Activated CD4-positive, alpha-beta T cell treated with anti-CD3 and anti-CD28 coated beads for 1 hour (primary cell): Measurements from ENCODE around the gene NR5A2.
"Not testable (repeated sequence)": the region's sequence is repeated elsewhere in the genome, so short reads cannot be mapped to it uniquely, and the experiment has no call there.

Source experiments
- DNase-seq: peaks from one replicate; pipeline ENCODE4 v3.0.0-alpha.2; 2020

NR5A2 gene

DNA sequence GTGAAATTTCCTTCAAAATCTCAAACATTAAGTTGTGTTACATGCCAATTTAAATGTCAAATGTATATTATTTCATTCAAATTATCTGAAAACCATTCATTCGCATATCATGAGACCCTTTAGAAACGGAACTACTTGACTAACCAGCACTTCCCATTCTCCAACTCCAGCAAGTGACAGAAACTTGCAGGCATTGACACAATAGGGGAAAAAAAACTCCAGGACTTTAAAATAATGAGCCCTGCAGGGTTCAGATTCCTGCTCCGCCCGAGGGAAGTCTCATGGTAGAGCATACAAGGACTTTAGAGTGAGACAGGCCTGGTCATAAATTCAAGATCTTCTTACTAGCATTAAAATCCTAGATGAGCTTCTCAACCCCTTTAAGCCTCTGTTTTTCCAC lies 138.9 kb downstream of the NR5A2 start:
- no peak for DNase-seq

DNA sequence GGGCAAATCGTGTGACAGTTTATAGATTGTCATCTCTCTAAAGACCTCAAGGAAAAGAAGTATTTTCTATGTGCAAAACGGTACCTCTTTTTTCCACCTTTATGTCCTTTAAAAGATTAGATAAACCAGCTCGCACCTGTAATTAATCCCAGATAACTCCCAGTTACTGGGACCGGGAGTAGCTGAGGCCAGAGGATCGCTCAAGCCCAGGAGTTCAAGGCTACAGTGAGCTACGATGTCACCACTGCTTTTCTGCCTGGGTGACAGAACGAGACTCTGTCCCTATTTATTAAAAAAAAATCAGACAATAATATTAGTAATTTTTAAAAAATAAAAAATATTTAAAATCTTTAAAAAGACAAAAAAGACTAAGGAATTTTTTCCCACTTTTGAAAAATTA lies 141.4 kb downstream of the NR5A2 start:
- DNase-seq, result no peak

DNA sequence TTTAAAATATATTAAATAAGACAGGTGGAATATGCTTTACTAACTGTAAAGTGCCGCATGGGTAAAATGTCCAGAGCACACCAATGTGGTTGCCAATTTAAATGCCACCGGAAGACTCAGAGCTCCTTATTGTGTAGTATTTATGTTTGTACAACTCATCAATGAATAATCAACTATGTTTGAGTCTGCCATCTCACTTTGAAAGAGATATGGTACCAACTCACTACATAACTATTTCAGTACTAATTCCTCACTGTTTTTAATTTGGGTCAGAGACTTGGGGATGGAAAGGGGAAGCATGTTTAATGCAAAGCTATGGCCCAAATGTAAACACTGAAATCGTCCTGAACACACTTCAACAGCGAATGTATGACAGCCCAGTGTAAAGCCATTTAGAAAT lies 144.8 kb downstream of the NR5A2 start:
- no peak for DNase-seq

DNA sequence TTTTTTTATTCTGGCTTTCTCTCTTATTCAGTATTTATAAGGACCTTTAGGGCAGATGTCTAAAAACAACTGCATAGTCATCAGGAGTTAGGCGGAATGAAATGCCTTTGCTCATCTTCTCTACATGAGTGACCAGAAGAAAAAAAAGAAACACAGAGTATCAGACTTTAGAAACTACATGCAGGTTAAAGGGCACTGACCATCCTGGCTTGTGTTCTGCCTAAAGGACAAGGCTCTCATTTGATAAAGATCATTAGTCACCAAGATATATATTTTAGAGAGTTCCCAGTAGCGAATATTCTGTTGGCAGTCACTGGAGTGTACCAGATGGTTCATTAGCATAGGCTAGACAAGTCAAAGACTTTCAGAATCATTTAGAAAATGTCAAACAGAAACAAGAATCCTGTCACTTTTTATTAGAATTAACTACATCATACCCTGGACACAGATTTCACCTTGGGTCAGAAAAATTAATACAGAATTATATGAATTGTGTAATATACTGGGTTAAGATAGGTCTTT lies 145.6 kb downstream of the NR5A2 start:
- DNase-seq, result no peak

DNA sequence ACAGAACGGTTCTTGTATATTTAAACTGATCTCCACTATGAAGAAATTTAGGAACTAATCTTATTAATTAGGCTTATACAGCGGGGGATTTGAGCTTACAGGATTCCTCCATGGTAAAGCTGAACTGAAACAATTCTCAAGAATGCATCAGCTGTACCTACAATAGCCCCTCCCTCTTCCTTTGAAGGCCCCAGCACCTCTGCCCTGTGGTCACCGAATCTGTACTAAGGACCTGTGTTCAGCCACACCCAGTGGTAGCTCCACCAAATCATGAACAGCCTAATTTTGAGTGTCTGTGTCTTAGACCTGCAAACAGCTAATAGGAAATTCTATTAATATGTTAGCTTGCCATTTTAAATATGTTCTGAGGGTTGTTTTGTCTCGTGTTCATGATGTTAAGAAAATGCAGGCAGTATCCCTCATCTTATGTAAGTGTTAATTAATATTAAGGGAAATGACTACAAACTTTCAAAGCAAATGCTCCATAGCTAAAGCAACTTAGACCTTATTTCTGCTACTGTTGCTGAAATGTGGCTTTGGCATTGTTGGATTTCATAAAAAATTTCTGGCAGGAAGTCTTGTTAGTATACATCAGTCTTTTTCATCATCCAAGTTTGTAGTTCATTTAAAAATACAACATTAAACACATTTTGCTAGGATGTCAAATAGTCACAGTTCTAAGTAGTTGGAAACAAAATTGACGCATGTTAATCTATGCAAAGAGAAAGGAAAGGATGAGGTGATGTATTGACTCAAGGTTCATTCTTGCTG lies 147.2 kb downstream of the NR5A2 start:
- DNase-seq, result no peak

GRCh38 chr1:200176181-200176580 lies 148.7 kb downstream of the NR5A2 start:
- DNase-seq, result no peak

DNA sequence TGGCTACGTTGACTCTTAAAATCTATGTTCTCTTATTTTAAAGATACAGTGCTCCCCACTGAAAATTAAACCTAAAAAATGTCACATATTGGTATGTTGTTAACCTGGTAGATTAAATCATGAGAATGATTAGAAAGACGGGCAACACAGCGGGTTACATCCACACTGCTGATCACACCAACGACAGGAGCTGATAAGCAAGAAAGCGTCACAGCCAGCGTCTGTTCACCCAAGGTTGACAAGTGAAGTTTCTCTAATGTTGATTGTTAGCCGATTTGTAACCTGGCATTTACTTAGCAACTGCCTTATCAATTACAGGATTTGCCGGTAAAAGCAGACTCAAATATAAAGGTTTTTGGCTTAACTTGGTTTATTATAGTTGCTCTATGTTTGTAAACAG lies 149.3 kb downstream of the NR5A2 start:
- DNase-seq, result no peak

GRCh38 chr1:200178340-200178739 lies 150.8 kb downstream of the NR5A2 start:
- DNase-seq, result no peak

- DNase-seq, result no peak
Measured at GRCh38 chr1:200179126-200179780, 151.7 kb downstream of the NR5A2 start.

- DNase-seq, result no peak
Measured at GRCh38 chr1:200179781-200180160, 152.3 kb downstream of the NR5A2 start.

GRCh38 chr1:200180821-200181220 lies 153.3 kb downstream of the NR5A2 start:
- no peak for DNase-seq

DNA sequence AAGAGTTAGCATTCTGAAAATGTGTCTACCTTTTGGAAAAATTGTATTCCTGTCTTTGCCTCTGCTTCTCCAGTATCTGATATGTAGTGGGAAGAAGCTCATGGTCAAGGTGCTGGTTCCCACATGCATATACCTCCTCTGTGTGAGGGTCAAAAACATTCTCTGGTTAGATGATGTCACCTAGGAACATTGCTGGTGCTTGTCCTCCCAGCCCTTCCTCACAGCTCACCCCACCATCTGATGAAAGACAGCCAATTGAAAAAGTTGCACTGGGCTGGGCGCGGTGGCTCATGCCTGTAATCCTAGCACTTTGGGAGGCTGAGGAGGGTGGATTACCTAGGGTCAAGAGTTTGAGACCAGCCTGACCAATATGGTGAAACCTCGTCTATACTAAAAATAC lies 154.4 kb downstream of the NR5A2 start:
- no peak for DNase-seq

- no peak for DNase-seq
Measured at GRCh38 chr1:200182701-200183100, 155.2 kb downstream of the NR5A2 start.

- DNase-seq, result no peak
Measured at GRCh38 chr1:200183637-200184036, 156.1 kb downstream of the NR5A2 start.

DNA sequence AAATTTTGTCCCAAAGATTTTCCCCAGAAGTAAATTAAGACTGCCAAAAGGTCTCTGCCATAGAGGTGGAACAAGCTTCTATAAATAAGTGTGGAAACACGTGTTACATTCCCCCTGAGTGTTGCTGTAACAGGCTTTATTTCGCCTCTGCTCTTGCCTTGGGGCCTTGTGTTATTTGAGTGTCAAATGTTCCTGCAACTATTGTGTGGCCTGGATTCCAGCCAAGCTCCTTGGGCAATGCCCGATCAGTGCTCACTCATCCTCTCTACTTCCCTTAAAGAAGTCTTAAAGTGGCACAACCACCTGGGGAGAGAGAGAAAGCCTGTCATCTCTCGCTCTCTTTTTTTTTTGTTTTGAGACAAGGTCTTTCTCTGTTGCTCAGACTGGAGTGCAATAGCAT lies 156.7 kb downstream of the NR5A2 start:
- DNase-seq, result no peak

DNA sequence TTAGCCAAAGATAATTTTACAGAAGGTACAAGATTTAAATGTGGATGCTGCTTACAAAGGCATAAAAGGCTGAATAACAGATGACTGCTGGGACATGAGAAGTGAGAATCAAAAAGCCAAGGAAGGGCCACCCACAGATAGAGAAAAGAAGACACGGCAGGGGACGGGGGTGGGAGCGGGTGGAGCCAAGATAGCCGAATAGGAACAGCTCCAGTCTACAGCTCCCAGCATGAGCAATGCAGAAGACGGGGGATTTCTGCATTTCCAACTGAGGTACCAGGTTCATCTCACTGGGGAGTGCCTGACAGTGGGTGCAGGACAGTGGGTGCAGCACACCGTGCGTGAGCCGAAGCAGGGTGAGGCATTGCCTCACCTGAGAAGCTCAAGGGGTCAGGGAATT lies 157.7 kb downstream of the NR5A2 start:
- DNase-seq, result not testable (repeated sequence)

DNA sequence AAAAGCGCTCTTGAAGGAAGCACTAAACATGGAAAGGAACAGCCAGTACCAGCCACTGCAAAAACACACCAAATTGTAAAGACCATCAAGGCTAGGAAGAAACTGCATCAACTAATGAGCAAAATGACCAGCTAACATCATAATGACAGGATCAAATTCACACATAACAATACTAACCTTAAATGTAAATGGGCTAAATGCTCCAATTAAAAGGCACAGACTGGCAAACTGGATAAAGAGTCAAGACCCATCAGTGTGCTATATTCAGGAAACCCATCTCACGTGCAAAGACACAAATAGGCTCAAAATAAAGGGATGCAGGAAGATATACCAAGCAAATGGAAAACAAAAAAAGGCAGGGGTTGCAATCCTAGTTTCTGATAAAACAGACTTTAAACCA lies 159.8 kb downstream of the NR5A2 start:
- DNase-seq, result not testable (repeated sequence)

- no peak for DNase-seq
Measured at GRCh38 chr1:200191993-200192392, 164.5 kb downstream of the NR5A2 start.

DNA sequence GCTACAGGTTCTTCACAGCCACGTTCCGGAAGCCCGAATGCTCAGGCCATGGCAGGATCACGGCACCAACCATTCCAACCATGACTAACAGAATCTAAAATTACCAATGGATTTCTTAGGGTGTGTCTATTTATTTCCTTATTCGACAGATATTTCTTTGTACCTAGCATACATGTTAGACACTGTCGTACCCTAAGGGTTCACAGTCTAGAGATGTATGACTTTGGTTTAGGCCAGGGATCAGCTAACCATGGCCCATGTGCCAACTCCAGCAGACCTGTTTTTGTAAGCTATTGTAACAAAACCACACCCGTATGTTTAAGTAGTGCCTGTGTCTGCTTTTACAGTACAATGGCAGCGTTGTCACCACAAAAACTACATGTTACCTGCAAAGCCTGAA lies 167.0 kb downstream of the NR5A2 start:
- DNase-seq, result no peak

DNA sequence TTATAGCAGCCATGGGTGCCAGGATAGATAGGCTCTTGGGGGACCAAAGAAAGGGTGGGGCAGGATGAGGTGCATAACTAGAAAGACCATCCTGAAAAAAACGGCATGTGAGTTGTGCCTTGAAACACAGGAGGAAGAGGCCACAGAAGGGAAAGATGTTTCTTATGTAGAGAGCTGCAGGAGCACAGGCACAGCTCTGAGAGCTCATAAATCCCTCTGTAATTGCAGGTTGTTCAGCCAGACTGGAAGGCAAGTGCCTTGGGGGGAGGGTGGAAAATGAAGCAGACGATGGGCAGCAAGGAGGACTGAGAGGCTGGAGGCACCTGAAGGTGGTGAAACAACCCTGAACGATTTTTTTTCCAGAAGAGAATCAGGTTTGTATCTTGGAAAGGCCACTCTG lies 170.7 kb downstream of the NR5A2 start:
- no peak for DNase-seq

GRCh38 chr1:200205216-200205995 lies 177.9 kb downstream of the NR5A2 start:
- DNase-seq, result no peak

GRCh38 chr1:200206340-200206739 lies 178.8 kb downstream of the NR5A2 start:
- DNase-seq, result no peak

DNA sequence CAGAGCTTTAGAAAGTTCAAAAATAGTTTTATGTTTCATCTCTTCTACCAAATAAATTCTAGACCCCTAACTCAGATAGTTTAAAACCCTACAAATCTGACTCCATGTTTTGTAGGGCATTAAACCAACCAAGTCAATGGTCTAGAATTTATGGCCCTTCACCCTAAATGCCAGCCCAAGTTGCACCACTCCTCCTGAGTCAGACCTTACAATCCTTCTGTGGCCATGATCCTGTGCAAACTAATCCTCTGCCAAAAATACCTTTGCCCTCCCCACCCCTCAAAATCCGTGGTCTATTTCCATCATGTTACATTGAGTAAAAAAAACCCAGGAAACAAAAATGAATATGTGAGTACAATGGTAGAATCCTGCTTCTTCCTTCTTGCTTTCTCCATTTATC lies 179.3 kb downstream of the NR5A2 start:
- DNase-seq, result no peak

DNA sequence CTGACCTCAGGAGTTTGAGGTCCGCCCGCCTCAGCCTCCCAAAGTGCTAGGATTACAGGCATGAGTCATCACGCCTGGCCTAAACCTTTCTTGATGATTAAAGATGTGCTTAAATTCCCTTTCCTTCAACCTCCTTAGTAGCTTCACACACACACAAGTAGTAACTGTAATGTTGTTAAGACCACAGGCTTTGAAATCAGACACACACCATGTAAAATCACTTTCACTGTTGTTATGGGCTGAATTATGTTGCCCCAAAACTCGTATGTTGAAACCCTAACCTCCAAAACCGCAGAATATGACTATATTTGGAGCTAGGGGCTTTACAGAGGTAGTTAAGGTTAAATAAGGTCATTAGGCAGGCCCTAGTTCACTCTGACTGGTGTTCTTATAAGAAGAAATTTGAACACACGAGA lies 180.2 kb downstream of the NR5A2 start:
- DNase-seq, result no peak
